ENCODE results near the gene HOXB4.

HOXB4 gene

GRCh38 chr17:48577330-48577945, 712 bp downstream of the HOXB4 start:
- peak overlapping the region; percentile 86 for H3K4me3 ChIP-seq (ENCODE audit: low read length)
- no peak for DNase-seq (ENCODE audit: low read depth, low spot score)

- peak overlapping the region; percentile 86 for H3K4me3 ChIP-seq (ENCODE audit: low read length)
- no peak for DNase-seq (ENCODE audit: low read depth, low spot score)
Measured at GRCh38 chr17:48576479-48577309, 1.5 kb downstream of the HOXB4 start.

- H3K4me3 ChIP-seq (ENCODE audit: low read length) = no peak overlapping the region
- no peak for DNase-seq (ENCODE audit: low read depth, low spot score)
Measured at GRCh38 chr17:48575673-48576478, 2.3 kb downstream of the HOXB4 start.

- no peak for DNase-seq (ENCODE audit: low read depth, low spot score)
- H3K4me3 ChIP-seq (ENCODE audit: low read length) = no peak overlapping the region
Measured at GRCh38 chr17:48575066-48575582, 3.0 kb downstream of the HOXB4 start.

- no peak for DNase-seq (ENCODE audit: low read depth, low spot score)
- H3K4me3 ChIP-seq (ENCODE audit: low read length) = no peak overlapping the region
Measured at GRCh38 chr17:48574505-48575065, 3.6 kb downstream of the HOXB4 start.

- H3K4me3 ChIP-seq (ENCODE audit: low read length) = no peak overlapping the region
- DNase-seq (ENCODE audit: low read depth, low spot score) = no peak
Measured at GRCh38 chr17:48571826-48572417, 6.2 kb downstream of the HOXB4 start.

- no peak overlapping the region for H3K4me3 ChIP-seq (ENCODE audit: low read length)
- DNase-seq (ENCODE audit: low read depth, low spot score) = no peak
Measured at GRCh38 chr17:48571024-48571818, 6.9 kb downstream of the HOXB4 start.

GRCh38 chr17:48570325-48571023, 7.7 kb downstream of the HOXB4 start:
- no peak overlapping the region for H3K4me3 ChIP-seq (ENCODE audit: low read length)
- no peak for DNase-seq (ENCODE audit: low read depth, low spot score)

- H3K4me3 ChIP-seq (ENCODE audit: low read length) = no peak overlapping the region
- no peak for DNase-seq (ENCODE audit: low read depth, low spot score)
Measured at GRCh38 chr17:48569674-48570324, 8.4 kb downstream of the HOXB4 start.

GRCh38 chr17:48569240-48569582, 8.9 kb downstream of the HOXB4 start:
- H3K4me3 ChIP-seq (ENCODE audit: low read length) = no peak overlapping the region
- no peak for DNase-seq (ENCODE audit: low read depth, low spot score)

- no peak overlapping the region for H3K4me3 ChIP-seq (ENCODE audit: low read length)
- no peak for DNase-seq (ENCODE audit: low read depth, low spot score)
Measured at GRCh38 chr17:48568499-48569239, 9.5 kb downstream of the HOXB4 start.

- no peak overlapping the region for H3K4me3 ChIP-seq (ENCODE audit: low read length)
- DNase-seq (ENCODE audit: low read depth, low spot score) = no peak
Measured at GRCh38 chr17:48567646-48568354, 10.3 kb downstream of the HOXB4 start.

- DNase-seq (ENCODE audit: low read depth, low spot score) = no peak
- H3K4me3 ChIP-seq (ENCODE audit: low read length) = no peak overlapping the region
Measured at GRCh38 chr17:48567209-48567608, 10.9 kb downstream of the HOXB4 start.

GRCh38 chr17:48566717-48567116, 11.4 kb downstream of the HOXB4 start:
- no peak overlapping the region for H3K4me3 ChIP-seq (ENCODE audit: low read length)
- DNase-seq (ENCODE audit: low read depth, low spot score) = no peak

GRCh38 chr17:48565925-48566710, 12.0 kb downstream of the HOXB4 start:
- no peak overlapping the region for H3K4me3 ChIP-seq (ENCODE audit: low read length)

More at GRCh38 chr17:48565925-48566710, 12.0 kb downstream of the HOXB4 start:
- DNase-seq (ENCODE audit: low read depth, low spot score) = no peak
